A673 (cell line): Measurements from ENCODE around the gene MICAL3.

Experiments
- CTCF ChIP-seq: fragments of 300-800, 200-600 bp; sonication (generic); conservative IDR thresholded peaks from 2 replicates; pipeline ENCODE4 v1.5.1; 2017; ENCODE audit warnings: low read depth, mild to moderate bottlenecking, antibody characterized with exemption, low read length, moderate library complexity, mixed read lengths
- EZH2 ChIP-seq: fragments of 200-600 bp; sonication (generic); IDR thresholded peaks from 2 replicates; pipeline ENCODE4 v1.6.1; 2017; ENCODE audit warnings: borderline replicate concordance, low read depth, mild to moderate bottlenecking, mixed read lengths, antibody characterized with exemption, low read length; ENCODE audit not compliant: poor library complexity, severe bottlenecking

- TF ChIP-seq CTCF (no peak), EZH2 (no peak)
These were observed 254.7 kb downstream of the MICAL3 start for GRCh38 chr22:17769716-17770082.
